Mesenchymal stem cell (in vitro differentiated cells and primary cell): ENCODE results near the gene SPAAR.

Experiments
- DNase-seq: peaks from one replicate; pipeline ENCODE4 v3.0.0-alpha.2; 2013
- H2AFZ ChIP-seq: one replicate; pipeline ENCODE4 v1.6.1; 2013; ENCODE audit warnings: low read depth, mild to moderate bottlenecking, control low read depth, inconsistent platforms, low read length, moderate library complexity
- H2AK5ac ChIP-seq: 2 replicates; pipeline ENCODE4 v1.6.1; 2013; ENCODE audit warnings: low read length, moderate library complexity, mild to moderate bottlenecking, inconsistent platforms; ENCODE audit not compliant: severe bottlenecking
- H2BK120ac ChIP-seq: one replicate; pipeline ENCODE4 v1.6.1; 2013; ENCODE audit warnings: low read depth, mild to moderate bottlenecking, inconsistent platforms, low read length, moderate library complexity
- H2BK12ac ChIP-seq, 2 experiments: one replicate each; pipeline ENCODE4 v1.6.1; 2013; ENCODE audit warnings: inconsistent platforms in 2 of 2, low read length in 2 of 2, mild to moderate bottlenecking in 2 of 2, moderate library complexity in 2 of 2, control low read depth in 1 of 2
- H2BK15ac ChIP-seq: one replicate; pipeline ENCODE4 v1.6.1; 2013; ENCODE audit warnings: mild to moderate bottlenecking, low read depth, inconsistent platforms; ENCODE audit not compliant: poor library complexity, severe bottlenecking
- H2BK5ac ChIP-seq: 2 replicates; pipeline ENCODE4 v1.6.1; 2013; ENCODE audit warnings: low read depth, mild to moderate bottlenecking, low read length, control low read depth, inconsistent platforms; ENCODE audit not compliant: poor library complexity, severe bottlenecking
- H3K14ac ChIP-seq, 2 experiments: one replicate each; pipeline ENCODE4 v1.6.1; 2013; ENCODE audit warnings: inconsistent platforms in 2 of 2, low read length in 2 of 2, control low read depth in 1 of 2, mild to moderate bottlenecking in 1 of 2, moderate library complexity in 1 of 2
- H3K18ac ChIP-seq, 2 experiments: one replicate each; pipeline ENCODE4 v1.6.1; 2013; ENCODE audit warnings: inconsistent platforms in 2 of 2, low read length in 2 of 2, control low read depth in 1 of 2, low read depth in 1 of 2, mild to moderate bottlenecking in 1 of 2
- H3K23ac ChIP-seq, 2 experiments: one replicate each; pipeline ENCODE4 v1.6.1; 2013; ENCODE audit warnings: inconsistent platforms in 2 of 2, low read length in 2 of 2, mild to moderate bottlenecking in 2 of 2, moderate library complexity in 2 of 2, control low read depth in 1 of 2
- H3K27ac ChIP-seq: 2 replicates; pipeline ENCODE4 v1.5.1; 2013; ENCODE audit warnings: mild to moderate bottlenecking, moderate library complexity, low read length, control low read depth, inconsistent platforms; ENCODE audit not compliant: poor library complexity, severe bottlenecking
- H3K27me3 ChIP-seq, 2 experiments: 2 replicates each; pipeline versions ENCODE4 v1.6.1 to v1.7.0; 2013; ENCODE audit warnings: low read length in 2 of 2, mild to moderate bottlenecking in 2 of 2, moderate library complexity in 2 of 2, control low read depth in 1 of 2, inconsistent platforms in 1 of 2; ENCODE audit not compliant: control insufficient read depth in 1 of 2, insufficient read depth in 1 of 2
- H3K36me3 ChIP-seq, 2 experiments: 2 replicates each; pipeline versions ENCODE4 v1.6.1 to v1.7.0; 2013; ENCODE audit warnings: low read length in 2 of 2, control low read depth in 1 of 2, inconsistent platforms in 1 of 2, low read depth in 1 of 2, mild to moderate bottlenecking in 1 of 2; ENCODE audit not compliant: insufficient read depth in 2 of 2, control insufficient read depth in 1 of 2
- H3K4ac ChIP-seq, 2 experiments: one replicate each; pipeline ENCODE4 v1.6.1; 2013; ENCODE audit warnings: inconsistent platforms in 2 of 2, low read length in 2 of 2, mild to moderate bottlenecking in 2 of 2, moderate library complexity in 2 of 2, control low read depth in 1 of 2, low read depth in 1 of 2
- H3K4me1 ChIP-seq: 2 replicates; pipeline ENCODE4 v1.6.1; 2013; ENCODE audit warnings: low read depth, low read length, control low read depth; ENCODE audit not compliant: control insufficient read depth, insufficient read depth
- H3K4me2 ChIP-seq: 2 replicates; pipeline ENCODE4 v1.6.1; 2013; ENCODE audit warnings: low read length, mild to moderate bottlenecking, inconsistent platforms; ENCODE audit not compliant: poor library complexity, severe bottlenecking
- H3K4me3 ChIP-seq, 2 experiments: 2 replicates each; pipeline versions ENCODE4 v1.5.1 to v1.7.0; 2013; ENCODE audit warnings: low read length in 2 of 2, mild to moderate bottlenecking in 2 of 2, control low read depth in 1 of 2, low read depth in 1 of 2; ENCODE audit not compliant: insufficient read depth in 1 of 2
- H3K79me1 ChIP-seq: replicated peaks from 2 replicates; pipeline ENCODE4 v1.6.1; 2013; ENCODE audit warnings: mild to moderate bottlenecking, control low read depth, low read length, inconsistent platforms; ENCODE audit not compliant: poor library complexity, severe bottlenecking
- H3K9ac ChIP-seq: 2 replicates; pipeline ENCODE4 v1.7.0; 2013; ENCODE audit warnings: mild to moderate bottlenecking, low read length, moderate library complexity
- H3K9me3 ChIP-seq: 2 replicates; pipeline ENCODE4 v1.7.0; 2013; ENCODE audit warnings: mild to moderate bottlenecking, low read length; ENCODE audit not compliant: control insufficient read depth
- H4K8ac ChIP-seq: one replicate; pipeline ENCODE4 v1.6.1; 2013; ENCODE audit warnings: inconsistent platforms, mild to moderate bottlenecking, low read length, moderate library complexity
- H4K91ac ChIP-seq: one replicate; pipeline ENCODE4 v1.6.1; 2013; ENCODE audit warnings: mild to moderate bottlenecking, low read length, inconsistent platforms
- WGBS: methylation state at CpG from one replicate; pipeline ENCODE4 v1.1.7; 2013; ENCODE audit warnings: mixed read lengths; 5-methylcytosine and 5-hydroxymethylcytosine counted together

The SPAAR gene

GRCh38 chr9:35942286-35942685, 33.0 kb downstream of the SPAAR start:
- no peak overlapping the region for H3K4me3 ChIP-seq
- H3K4ac ChIP-seq, result no peak overlapping the region
- 96% methylated on average over 4 of the region's 5 CpGs for WGBS
- no peak overlapping the region for H4K91ac ChIP-seq
- no peak overlapping the region for H2BK12ac ChIP-seq
- H3K4me1 ChIP-seq, result peaks cover 6% of the 10 kb centered on the region
- no peak overlapping the region for H4K8ac ChIP-seq
- H3K18ac ChIP-seq, result no peak overlapping the region
- H3K4me2 ChIP-seq, result no peak overlapping the region
- H3K27ac ChIP-seq, result no peak overlapping the region
- no peak overlapping the region for H2BK5ac ChIP-seq
- no peak overlapping the region for H3K9ac ChIP-seq
- H2BK15ac ChIP-seq, result no peak overlapping the region
- no peaks in the 10 kb centered on the region for H3K27me3 ChIP-seq
- H3K79me1 ChIP-seq, result no peaks in the 10 kb centered on the region
- H3K23ac ChIP-seq, result no peak overlapping the region
- H2AK5ac ChIP-seq, result no peak overlapping the region
- H3K9me3 ChIP-seq, result no peaks in the 10 kb centered on the region
- no peak overlapping the region for H2BK120ac ChIP-seq
- H2AFZ ChIP-seq, result no peak overlapping the region
- DNase-seq, result no peak
- no peak overlapping the region for H3K14ac ChIP-seq
- H3K36me3 ChIP-seq, result no peaks in the 10 kb centered on the region

GRCh38 chr9:35944173-35944572, 34.9 kb downstream of the SPAAR start:
- Histone ChIP-seq H3K14ac (no peak overlapping the region), H2BK5ac (no peak overlapping the region), H3K23ac (no peak overlapping the region), H3K9ac (no peak overlapping the region), H3K27me3 (no peaks in the 10 kb centered on the region), H3K27ac (no peak overlapping the region), H3K79me1 (no peaks in the 10 kb centered on the region), H2AK5ac (no peak overlapping the region), H3K4ac (no peak overlapping the region), H3K36me3 (no peaks in the 10 kb centered on the region), H2BK12ac (no peak overlapping the region), H4K91ac (no peak overlapping the region), H4K8ac (no peak overlapping the region), H3K4me1 (peaks cover 6% of the 10 kb centered on the region), H2BK15ac (peak overlapping the region; percentile 57), H3K18ac (no peak overlapping the region), H3K9me3 (no peaks in the 10 kb centered on the region), H2BK120ac (no peak overlapping the region), H3K4me3 (no peak overlapping the region), H3K4me2 (no peak overlapping the region), H2AFZ (no peak overlapping the region)
- DNase-seq, result no peak
- 100% methylated on average over 3 of the region's 3 CpGs for WGBS

- Histone ChIP-seq H3K79me1 (no peaks in the 10 kb centered on the region), H2BK15ac (no peak overlapping the region), H3K27me3 (no peaks in the 10 kb centered on the region), H3K27ac (no peak overlapping the region), H3K23ac (no peak overlapping the region), H2BK12ac (no peak overlapping the region), H3K4ac (no peak overlapping the region), H2BK5ac (no peak overlapping the region), H2AFZ (no peak overlapping the region), H2AK5ac (peak overlapping the region; percentile 91), H3K9me3 (no peaks in the 10 kb centered on the region), H3K14ac (no peak overlapping the region), H3K18ac (no peak overlapping the region), H3K9ac (no peak overlapping the region), H4K8ac (peak overlapping the region; percentile 97), H3K4me1 (peaks cover 6% of the 10 kb centered on the region), H3K36me3 (no peaks in the 10 kb centered on the region), H3K4me2 (no peak overlapping the region), H4K91ac (no peak overlapping the region), H2BK120ac (peak overlapping the region; percentile 6), H3K4me3 (no peak overlapping the region)
- WGBS, result 75% methylated on average over 3 of the region's 3 CpGs
- no peak for DNase-seq
Observed at GRCh38 chr9:35944841-35945240, 35.6 kb downstream of the SPAAR start.

- peak; percentile 89 for DNase-seq
- Histone ChIP-seq H4K91ac (no peak overlapping the region), H3K9me3 (no peaks in the 10 kb centered on the region), H3K27me3 (no peaks in the 10 kb centered on the region), H3K4me1 (peaks cover 6% of the 10 kb centered on the region), H3K79me1 (no peaks in the 10 kb centered on the region), H2BK120ac (peak overlapping the region; percentile 6), H3K27ac (no peak overlapping the region), H2AFZ (peak overlapping the region; percentile 54), H3K23ac (no peak overlapping the region), H2BK5ac (no peak overlapping the region), H3K14ac (no peak overlapping the region), H3K18ac (peak overlapping the region; percentile 0 to 85), H3K36me3 (no peaks in the 10 kb centered on the region), H3K4ac (peak overlapping the region; percentile 55 to 85), H4K8ac (peak overlapping the region; percentile 97), H3K4me3 (peak overlapping the region in 1 of 2 experiments; percentile 29), H3K4me2 (peak overlapping the region; percentile 44), H3K9ac (peak overlapping the region; percentile 55), H2BK15ac (peak overlapping the region; percentile 39), H2BK12ac (no peak overlapping the region), H2AK5ac (peak overlapping the region; percentile 91)
- WGBS, result 18% methylated on average over 8 of the region's 10 CpGs
Observed at GRCh38 chr9:35945341-35946018, 36.2 kb downstream of the SPAAR start.
